HUDEP-2 (cell line): ENCODE measurements around the gene ATP2B1.

Source experiments
- DNase-seq, 76 experiments: peaks; one replicate each; lab custom pipeline; 2025; ENCODE audit not compliant: unreplicated experiment in 76 of 76; lab: John Stamatoyannopoulos, UW

Gene ATP2B1

GRCh38 chr12:89603678-89604077 is 105.0 kb downstream of the ATP2B1 start:
- DNase-seq, result no peak

GRCh38 chr12:89597770-89598169 is 110.9 kb downstream of the ATP2B1 start:
- no peak for DNase-seq

- DNase-seq, result no peak
These were observed 111.4 kb downstream of the ATP2B1 start for GRCh38 chr12:89597210-89597609.

GRCh38 chr12:89593873-89594272 is 114.8 kb downstream of the ATP2B1 start:
- DNase-seq, result no peak

GRCh38 chr12:89593233-89593632 is 115.4 kb downstream of the ATP2B1 start:
- peak in 26 of 76 experiments; percentile 2 to 66 (median 25) for DNase-seq

GRCh38 chr12:89589753-89590152 is 118.9 kb downstream of the ATP2B1 start:
- DNase-seq, result no peak

GRCh38 chr12:89578499-89578898 is 130.1 kb downstream of the ATP2B1 start:
- DNase-seq, result no peak

GRCh38 chr12:89576572-89577220 is 131.9 kb downstream of the ATP2B1 start:
- no peak for DNase-seq

GRCh38 chr12:89575374-89575773 is 133.3 kb downstream of the ATP2B1 start:
- DNase-seq, result no peak

GRCh38 chr12:89574736-89575208 is 133.9 kb downstream of the ATP2B1 start:
- DNase-seq, result peak in 50 of 76 experiments; percentile 2 to 78 (median 36)

GRCh38 chr12:89573051-89573810 is 135.4 kb downstream of the ATP2B1 start:
- no peak for DNase-seq

GRCh38 chr12:89571491-89572195 is 137.0 kb downstream of the ATP2B1 start:
- DNase-seq, result no peak

GRCh38 chr12:89568484-89568883 is 140.2 kb downstream of the ATP2B1 start:
- DNase-seq, result no peak

- DNase-seq, result no peak
These were observed 140.9 kb downstream of the ATP2B1 start for GRCh38 chr12:89567691-89568239.

GRCh38 chr12:89566615-89567014 is 142.0 kb downstream of the ATP2B1 start:
- DNase-seq, result peak in 3 of 76 experiments; percentile 4 to 33 (median 12)

GRCh38 chr12:89565002-89565401 is 143.6 kb downstream of the ATP2B1 start:
- no peak for DNase-seq

GRCh38 chr12:89559753-89560152 is 148.9 kb downstream of the ATP2B1 start:
- DNase-seq, result no peak

- DNase-seq, result no peak
These were observed 151.7 kb downstream of the ATP2B1 start for GRCh38 chr12:89556976-89557375.

GRCh38 chr12:89552376-89552775 is 156.3 kb downstream of the ATP2B1 start:
- no peak for DNase-seq

- no peak for DNase-seq
These were observed 156.9 kb downstream of the ATP2B1 start for GRCh38 chr12:89551747-89552146.

GRCh38 chr12:89547101-89547500 is 161.5 kb downstream of the ATP2B1 start:
- no peak for DNase-seq
